NCI-H187 treated with DMSO at 0.1 percent for 48 hours (cell line): Measurements from ENCODE around the gene SKI.
A peak's percentile ranks its signal among the peaks of the same experiment; 100 is the strongest.

ENCODE experiments used
- DNase-seq: peaks from one replicate; lab custom pipeline; 2025; lab: John Stamatoyannopoulos, UW

Gene SKI

GRCh38 chr1:2209400-2210083, 18.6 kb upstream of the SKI start:
- no peak for DNase-seq

GRCh38 chr1:2210084-2210653, 17.9 kb upstream of the SKI start:
- no peak for DNase-seq

- DNase-seq = no peak
Observed at GRCh38 chr1:2210786-2211185, 17.3 kb upstream of the SKI start.

GRCh38 chr1:2212274-2212531, 15.9 kb upstream of the SKI start:
- DNase-seq = no peak

GRCh38 chr1:2212532-2213491, 15.3 kb upstream of the SKI start:
- no peak for DNase-seq

GRCh38 chr1:2213576-2214505, 14.3 kb upstream of the SKI start:
- DNase-seq = no peak

- DNase-seq = no peak
Observed at GRCh38 chr1:2214541-2215241, 13.4 kb upstream of the SKI start.

GRCh38 chr1:2215329-2215728, 12.8 kb upstream of the SKI start:
- no peak for DNase-seq

GRCh38 chr1:2215909-2216766, 12.0 kb upstream of the SKI start:
- no peak for DNase-seq

GRCh38 chr1:2216767-2217058, 11.4 kb upstream of the SKI start:
- no peak for DNase-seq

- DNase-seq = no peak
Observed at GRCh38 chr1:2221271-2221670, 6.8 kb upstream of the SKI start.

GRCh38 chr1:2224170-2224584, 3.9 kb upstream of the SKI start:
- DNase-seq = no peak

GRCh38 chr1:2224631-2225428, 3.3 kb upstream of the SKI start:
- no peak for DNase-seq

- no peak for DNase-seq
Observed at GRCh38 chr1:2226525-2227345, 1.4 kb upstream of the SKI start.

- peak; percentile 77 for DNase-seq
Observed at GRCh38 chr1:2227346-2228156, 568 bp upstream of the SKI start.

- DNase-seq = no peak
Observed at GRCh38 chr1:2228694-2229036, 546 bp downstream of the SKI start.

GRCh38 chr1:2229037-2229864, 1.1 kb downstream of the SKI start:
- no peak for DNase-seq
